ENCODE results near the gene CCDC134. TPM values are rescaled to one million over a fixed set of nuclear protein-coding genes. Genes with fewer than 3 reads are reported as not detected.

CCDC134 gene
- total and polyA plus RNA-seq, 2 of the 13 experiments (the other 11 are each of a cell fraction or from before 2014, with no cell fraction given): 4.8 to 17.4 TPM

- no peak for TF ChIP-seq ZNF142 (CRISPR knock-in tag; IDR thresholded peaks at IDR 0.05)
- no peak for TF ChIP-seq ZNF484 (CRISPR knock-in tag; IDR thresholded peaks at IDR 0.05; ENCODE audit: borderline replicate concordance, low read depth)
- no peak for TF ChIP-seq ZBTB37 (CRISPR knock-in tag; IDR thresholded peaks at IDR 0.05)
- no peak for TF ChIP-seq PRDM4 (CRISPR knock-in tag; IDR thresholded peaks at IDR 0.05; ENCODE audit: borderline replicate concordance)
- TF ChIP-seq ZNF180 (CRISPR knock-in tag; IDR thresholded peaks at IDR 0.05; ENCODE audit: borderline replicate concordance, low read depth): no peak
- no peak for TF ChIP-seq JARID2 (CRISPR knock-in tag; IDR thresholded peaks at IDR 0.05; ENCODE audit: insufficient replicate concordance)
Measured at GRCh38 chr22:41801886-41802285, 1.4 kb downstream of the CCDC134 start (continued).
